ENCODE measurements around the gene ST7L. TPM values are rescaled to one million over a fixed set of nuclear protein-coding genes. Genes with fewer than 3 reads are reported as not detected.

ST7L gene
- total and polyA plus RNA-seq, 8 donors = 9.0 to 16.9 (median 11.2) TPM

GRCh38 chr1:112532064-112532463 is 86.9 kb downstream of the ST7L start:
- no peaks in the 10 kb centered on the region for H3K9me3 ChIP-seq
- H3K27ac ChIP-seq = no peak overlapping the region
- FAIRE-seq = no peak
- WGBS, 2 donors = 81 to 82% methylated on average over 4 of the region's 4 CpGs
- no peak overlapping the region for H3K4me3 ChIP-seq
- H3K27me3 ChIP-seq = no peaks in the 10 kb centered on the region
- intact Hi-C loops (cut with DNase I) = no loop called here
- no peak for TF ChIP-seq CTCF (IDR thresholded peaks at IDR 0.05)
- no peak for ATAC-seq
- no peaks in the 10 kb centered on the region for H3K36me3 ChIP-seq
- H3K4me1 ChIP-seq = no peaks in the 10 kb centered on the region
- no peak for DNase-seq

GRCh38 chr1:112530832-112531231 is 88.1 kb downstream of the ST7L start:
- ATAC-seq = no peak
- no peaks in the 10 kb centered on the region for H3K9me3 ChIP-seq
- no peak for DNase-seq
- intact Hi-C loops (cut with DNase I) = no loop called here
- H3K27me3 ChIP-seq = no peaks in the 10 kb centered on the region
- no peak overlapping the region for H3K4me3 ChIP-seq
- H3K36me3 ChIP-seq = no peaks in the 10 kb centered on the region
- no peak for TF ChIP-seq CTCF (IDR thresholded peaks at IDR 0.05)
- no peaks in the 10 kb centered on the region for H3K4me1 ChIP-seq
- no peak overlapping the region for H3K27ac ChIP-seq
- no peak for FAIRE-seq

- TF ChIP-seq CTCF (IDR thresholded peaks at IDR 0.05) = no peak
- Histone ChIP-seq H3K4me1 (no peaks in the 10 kb centered on the region), H3K27me3 (no peaks in the 10 kb centered on the region), H3K27ac (no peak overlapping the region), H3K9me3 (no peaks in the 10 kb centered on the region), H3K4me3 (no peak overlapping the region), H3K36me3 (peaks cover 0 to 6% (median 0%) of the 10 kb centered on the region in 3 donors)
- ATAC-seq (no peak), DNase-seq (no peak), FAIRE-seq (no peak)
- intact Hi-C loops (cut with DNase I) = no loop called here
Observed at GRCh38 chr1:112529301-112529700, 89.6 kb downstream of the ST7L start.

GRCh38 chr1:112528076-112528475 is 90.9 kb downstream of the ST7L start:
- FAIRE-seq (no peak), ATAC-seq (no peak), DNase-seq (no peak)
- H3K27ac ChIP-seq = no peak overlapping the region
- H3K9me3 ChIP-seq = no peaks in the 10 kb centered on the region
- no peak for TF ChIP-seq CTCF (IDR thresholded peaks at IDR 0.05)
- intact Hi-C loops (cut with DNase I) = no loop called here
- no peaks in the 10 kb centered on the region for H3K27me3 ChIP-seq
- H3K4me3 ChIP-seq = no peak overlapping the region
- peaks cover 0 to 6% (median 0%) of the 10 kb centered on the region in 3 donors for H3K36me3 ChIP-seq
- no peaks in the 10 kb centered on the region for H3K4me1 ChIP-seq

GRCh38 chr1:112527266-112528010 is 91.5 kb downstream of the ST7L start:
- 71 to 73% methylated on average over 4 of the region's 4 CpGs for WGBS, 2 donors
- no peak for ATAC-seq
- intact Hi-C loops (cut with DNase I) = no loop called here
- Histone ChIP-seq H3K27me3 (no peaks in the 10 kb centered on the region), H3K4me3 (no peak overlapping the region), H3K27ac (no peak overlapping the region), H3K9me3 (no peaks in the 10 kb centered on the region), H3K36me3 (peaks cover 0 to 6% (median 0%) of the 10 kb centered on the region in 3 donors), H3K4me1 (no peaks in the 10 kb centered on the region)
- TF ChIP-seq CTCF (IDR thresholded peaks at IDR 0.05) = no peak
- no peak for DNase-seq
- no peak for FAIRE-seq

All from pancreas (tissue), 10 donors.